ENCODE measurements around the gene RNASE2. TPM values are rescaled to one million over a fixed set of nuclear protein-coding genes. Genes with fewer than 3 reads are reported as not detected.
"Not testable (repeated sequence)": the region's sequence is repeated elsewhere in the genome, so short reads cannot be mapped to it uniquely, and the experiment has no call there.

RNASE2 gene
- not detected in 2 replicates for total RNA-seq
- long read RNA-seq = 0 reads

DNA sequence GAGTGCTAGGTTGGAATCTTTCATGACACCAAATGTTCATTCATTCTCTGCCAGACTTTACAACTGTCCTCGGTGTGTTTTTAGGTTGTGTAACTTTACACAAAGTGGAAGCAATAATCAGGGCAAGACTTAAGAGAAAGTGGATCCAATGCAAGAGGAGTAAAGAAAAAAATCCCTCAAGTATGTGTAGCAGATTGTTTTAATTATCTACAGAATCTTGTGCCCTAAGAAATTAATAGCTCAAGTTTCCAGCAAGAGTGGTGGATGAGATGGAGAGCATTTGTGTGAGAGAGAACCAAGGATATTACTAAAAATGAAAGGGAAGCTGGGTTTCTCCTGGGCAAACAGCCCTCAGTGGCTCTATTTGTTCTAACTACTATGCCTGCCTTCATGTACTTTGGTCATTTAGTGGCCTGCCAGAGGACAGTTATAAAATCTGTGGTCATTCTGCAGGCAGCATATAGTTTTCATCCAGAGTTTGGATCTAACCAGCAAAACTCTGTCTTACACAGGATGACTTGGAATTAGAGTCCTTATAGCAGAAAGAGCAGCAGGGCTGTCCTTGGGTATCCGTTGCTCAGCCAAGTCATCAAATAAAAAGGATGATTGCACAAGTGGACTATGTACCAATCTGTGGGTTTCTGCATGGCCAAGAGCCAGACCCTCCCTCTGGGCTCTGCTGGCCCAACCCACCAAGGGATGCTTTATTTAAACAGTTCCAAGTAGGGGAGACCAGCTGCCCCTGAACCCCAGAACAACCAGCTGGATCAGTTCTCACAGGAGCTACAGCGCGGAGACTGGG is at the start of gene RNASE2:
Gene RNASE2 (plus strand): TSS at position 752 of the 802 bp plus-strand sequence. CDS start 285 bp downstream, outside the sequence.
- not testable (repeated sequence) for H3K4me3 Mint-ChIP-seq (ENCODE audit: low read depth); H3K4me1 Mint-ChIP-seq (ENCODE audit: low read depth); H3K36me3 Mint-ChIP-seq (ENCODE audit: insufficient read depth); DNase-seq (ENCODE audit: low spot score, unreplicated experiment); H3K9me3 Mint-ChIP-seq (ENCODE audit: low read depth); H3K27ac Mint-ChIP-seq
- peaks cover 20% of the 10 kb centered on the region for H3K27me3 Mint-ChIP-seq

DNA sequence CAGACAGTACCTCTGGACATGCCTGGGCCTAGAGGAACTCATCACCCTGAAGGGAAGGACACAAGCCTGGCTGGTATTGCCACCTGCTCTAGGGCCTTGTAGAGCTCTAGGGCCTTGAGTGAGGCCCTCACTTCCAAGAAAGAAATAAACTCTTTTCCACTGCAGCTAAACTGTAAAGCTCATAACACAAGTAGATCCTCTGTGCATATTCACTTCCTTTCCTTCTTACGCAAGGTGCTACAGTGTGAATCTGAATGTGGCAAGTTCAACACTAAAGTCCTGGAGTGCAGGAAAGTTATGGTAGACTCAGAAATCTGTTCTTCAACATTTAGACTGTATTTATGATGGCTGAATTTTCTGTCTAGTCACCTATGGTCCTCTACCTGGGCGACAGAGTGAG is 49.6 kb upstream of the RNASE2 start:
- H3K4me3 Mint-ChIP-seq (ENCODE audit: low read depth) = no peak overlapping the region
- H3K4me1 Mint-ChIP-seq (ENCODE audit: low read depth) = no peaks in the 10 kb centered on the region
- H3K9me3 Mint-ChIP-seq (ENCODE audit: low read depth) = no peaks in the 10 kb centered on the region
- no peak overlapping the region for H3K27ac Mint-ChIP-seq
- no peaks in the 10 kb centered on the region for H3K27me3 Mint-ChIP-seq
- DNase-seq (ENCODE audit: low spot score, unreplicated experiment) = no peak
- H3K36me3 Mint-ChIP-seq (ENCODE audit: insufficient read depth) = no peaks in the 10 kb centered on the region
- TF ChIP-seq, protein P1, sequence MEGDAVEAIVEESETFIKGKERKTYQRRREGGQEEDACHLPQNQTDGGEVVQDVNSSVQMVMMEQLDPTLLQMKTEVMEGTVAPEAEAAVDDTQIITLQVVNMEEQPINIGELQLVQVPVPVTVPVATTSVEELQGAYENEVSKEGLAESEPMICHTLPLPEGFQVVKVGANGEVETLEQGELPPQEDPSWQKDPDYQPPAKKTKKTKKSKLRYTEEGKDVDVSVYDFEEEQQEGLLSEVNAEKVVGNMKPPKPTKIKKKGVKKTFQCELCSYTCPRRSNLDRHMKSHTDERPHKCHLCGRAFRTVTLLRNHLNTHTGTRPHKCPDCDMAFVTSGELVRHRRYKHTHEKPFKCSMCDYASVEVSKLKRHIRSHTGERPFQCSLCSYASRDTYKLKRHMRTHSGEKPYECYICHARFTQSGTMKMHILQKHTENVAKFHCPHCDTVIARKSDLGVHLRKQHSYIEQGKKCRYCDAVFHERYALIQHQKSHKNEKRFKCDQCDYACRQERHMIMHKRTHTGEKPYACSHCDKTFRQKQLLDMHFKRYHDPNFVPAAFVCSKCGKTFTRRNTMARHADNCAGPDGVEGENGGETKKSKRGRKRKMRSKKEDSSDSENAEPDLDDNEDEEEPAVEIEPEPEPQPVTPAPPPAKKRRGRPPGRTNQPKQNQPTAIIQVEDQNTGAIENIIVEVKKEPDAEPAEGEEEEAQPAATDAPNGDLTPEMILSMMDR (IDR thresholded peaks at IDR 0.05; ENCODE audit: unreplicated experiment) = no peak

DNA sequence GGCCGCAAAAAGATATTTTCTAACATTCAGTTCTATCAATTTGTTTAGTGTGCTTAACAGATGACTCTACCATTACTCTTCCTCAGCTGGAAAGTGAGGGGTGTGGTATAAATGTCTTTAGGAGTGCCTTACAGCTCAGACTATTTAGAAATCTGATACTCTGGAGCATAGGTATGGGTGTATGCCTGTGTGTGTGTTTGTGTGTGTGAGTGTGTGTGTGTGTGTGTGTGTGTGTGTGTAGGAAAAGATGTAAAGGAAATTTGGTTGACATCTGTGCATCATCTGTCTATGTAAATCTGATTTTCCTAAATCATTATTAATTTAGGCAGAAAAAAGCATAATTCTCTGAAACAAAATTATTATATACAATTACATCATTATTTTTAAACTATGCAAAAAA is 48.1 kb upstream of the RNASE2 start:
- H3K4me1 Mint-ChIP-seq (ENCODE audit: low read depth) = no peaks in the 10 kb centered on the region
- TF ChIP-seq, protein P1 (IDR thresholded peaks at IDR 0.05; ENCODE audit: unreplicated experiment) = no peak
- H3K27me3 Mint-ChIP-seq = no peaks in the 10 kb centered on the region
- H3K4me3 Mint-ChIP-seq (ENCODE audit: low read depth) = no peak overlapping the region
- DNase-seq (ENCODE audit: low spot score, unreplicated experiment) = no peak
- no peaks in the 10 kb centered on the region for H3K9me3 Mint-ChIP-seq (ENCODE audit: low read depth)
- H3K36me3 Mint-ChIP-seq (ENCODE audit: insufficient read depth) = no peaks in the 10 kb centered on the region
- peak overlapping the region; percentile 76 for H3K27ac Mint-ChIP-seq

DNA sequence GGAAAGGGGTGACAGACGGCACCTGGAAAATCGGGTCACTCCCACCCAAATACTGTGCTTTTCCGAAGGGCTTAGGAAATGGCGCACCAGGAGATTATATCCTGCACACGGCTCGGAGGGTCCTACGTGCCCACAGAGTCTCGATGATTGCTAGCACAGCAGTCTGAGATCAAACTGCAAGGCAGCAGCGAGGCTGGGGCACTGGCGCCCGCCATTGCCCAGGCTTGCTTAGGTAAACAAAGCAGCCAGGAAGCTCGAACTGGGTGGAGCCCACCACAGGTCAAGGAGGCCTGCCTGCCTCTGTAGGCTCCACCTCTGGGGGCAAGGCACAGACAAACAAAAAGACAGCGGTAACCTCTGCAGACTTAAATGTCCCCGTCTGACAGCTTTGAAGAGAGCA is 44.5 kb upstream of the RNASE2 start:
- H3K4me3 Mint-ChIP-seq (ENCODE audit: low read depth); H3K36me3 Mint-ChIP-seq (ENCODE audit: insufficient read depth); H3K27ac Mint-ChIP-seq; DNase-seq (ENCODE audit: low spot score, unreplicated experiment); H3K9me3 Mint-ChIP-seq (ENCODE audit: low read depth); H3K27me3 Mint-ChIP-seq; H3K4me1 Mint-ChIP-seq (ENCODE audit: low read depth): not testable (repeated sequence)

DNA sequence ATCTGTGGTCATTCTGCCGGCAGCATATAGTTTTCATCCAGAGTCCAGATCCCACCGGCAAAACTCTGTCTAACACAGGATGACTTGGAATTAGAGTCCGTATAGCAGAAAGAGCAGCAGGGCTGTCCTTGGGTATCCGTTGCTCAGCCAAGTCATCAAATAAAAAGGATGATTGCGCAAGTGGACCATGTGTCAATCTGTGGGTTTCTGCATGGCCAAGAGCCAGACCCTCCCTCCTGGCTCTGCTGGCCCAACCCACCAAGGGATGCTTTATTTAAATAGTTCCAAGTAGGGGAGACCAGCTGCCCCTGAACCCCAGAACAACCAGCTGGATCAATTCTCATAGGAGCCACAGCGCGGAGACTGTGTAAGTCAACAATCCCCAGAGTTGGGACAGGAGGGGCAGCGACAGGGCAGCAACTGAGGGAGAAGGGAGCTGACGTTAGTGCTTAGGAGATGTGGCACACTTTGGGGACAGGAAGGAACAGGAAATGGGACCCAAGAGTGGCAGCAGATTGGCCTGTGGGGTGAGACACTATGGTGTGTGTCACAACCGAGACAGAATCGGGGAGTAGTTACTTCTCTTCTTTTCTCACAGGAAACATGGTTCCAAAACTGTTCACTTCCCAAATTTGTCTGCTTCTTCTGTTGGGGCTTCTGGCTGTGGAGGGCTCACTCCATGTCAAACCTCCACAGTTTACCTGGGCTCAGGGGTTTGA is 36.1 kb upstream of the RNASE2 start:
- not testable (repeated sequence) for H3K4me1 Mint-ChIP-seq (ENCODE audit: low read depth); H3K27ac Mint-ChIP-seq; H3K36me3 Mint-ChIP-seq (ENCODE audit: insufficient read depth); H3K9me3 Mint-ChIP-seq (ENCODE audit: low read depth); H3K4me3 Mint-ChIP-seq (ENCODE audit: low read depth); DNase-seq (ENCODE audit: low spot score, unreplicated experiment)
- peaks cover 46% of the 10 kb centered on the region for H3K27me3 Mint-ChIP-seq

DNA sequence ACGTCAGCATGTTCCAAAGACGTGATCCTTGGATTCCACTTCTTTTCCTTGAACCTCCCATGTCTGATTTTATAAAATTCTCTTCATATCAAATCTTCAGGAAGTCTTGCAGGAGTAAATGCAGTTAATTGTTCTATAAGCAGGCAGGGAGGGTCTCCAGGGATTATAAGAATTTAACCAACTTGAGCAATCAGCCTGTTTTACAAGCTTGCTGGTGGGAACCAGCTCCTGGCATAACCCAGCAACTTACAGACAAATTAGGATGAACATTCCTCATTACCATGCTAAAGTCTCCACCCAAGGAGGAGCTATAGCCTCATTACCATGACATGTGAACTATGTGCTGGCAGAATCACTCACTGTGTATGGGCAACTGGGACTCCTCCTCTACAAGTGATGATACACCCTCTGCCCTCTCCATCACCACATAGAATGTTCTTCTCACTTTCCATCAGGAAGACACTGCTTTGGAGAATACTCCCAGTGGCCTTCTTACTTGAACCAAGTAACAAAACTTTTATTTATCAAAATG is 31.5 kb upstream of the RNASE2 start:
- DNase-seq (ENCODE audit: low spot score, unreplicated experiment); H3K36me3 Mint-ChIP-seq (ENCODE audit: insufficient read depth); H3K9me3 Mint-ChIP-seq (ENCODE audit: low read depth); H3K4me1 Mint-ChIP-seq (ENCODE audit: low read depth); H3K27ac Mint-ChIP-seq; H3K4me3 Mint-ChIP-seq (ENCODE audit: low read depth): not testable (repeated sequence)
- H3K27me3 Mint-ChIP-seq = peaks cover 39% of the 10 kb centered on the region

DNA sequence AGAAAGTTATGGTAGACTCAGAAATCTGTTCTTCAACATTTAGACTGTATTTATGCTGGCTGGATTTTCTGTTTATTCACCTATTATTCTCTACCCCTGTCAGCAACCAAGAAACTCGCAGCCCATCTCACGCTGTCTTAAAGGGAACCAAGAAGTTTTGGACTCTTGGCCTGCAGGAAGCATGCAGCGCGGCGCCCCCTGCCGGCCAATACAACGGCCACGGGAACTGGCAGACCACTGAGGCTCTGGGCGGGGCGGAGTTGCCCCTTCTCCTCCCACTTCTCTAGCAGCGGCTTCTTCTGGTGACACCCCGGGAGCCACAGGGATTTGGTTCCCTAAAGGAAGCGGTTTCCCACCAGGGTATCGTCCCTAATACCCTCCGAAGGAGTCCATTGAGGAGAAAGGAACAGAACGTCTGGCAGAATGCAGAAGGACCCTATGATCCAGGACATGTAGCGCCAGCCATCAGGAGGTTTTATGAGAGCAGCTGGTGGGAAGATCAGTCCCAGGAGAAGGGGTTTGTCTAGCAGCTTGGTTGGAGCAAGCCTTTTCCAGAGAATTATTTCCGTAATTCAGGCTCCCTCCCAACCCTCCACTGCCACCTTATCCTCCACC is 21.0 kb upstream of the RNASE2 start:
- TF ChIP-seq, protein P1 (IDR thresholded peaks at IDR 0.05; ENCODE audit: unreplicated experiment) = peak; percentile 71
- DNase-seq (ENCODE audit: low spot score, unreplicated experiment) = peak; percentile 47
- no peak overlapping the region for H3K4me3 Mint-ChIP-seq (ENCODE audit: low read depth)
- no peaks in the 10 kb centered on the region for H3K4me1 Mint-ChIP-seq (ENCODE audit: low read depth)
- H3K27me3 Mint-ChIP-seq = peaks cover 23% of the 10 kb centered on the region
- no peaks in the 10 kb centered on the region for H3K36me3 Mint-ChIP-seq (ENCODE audit: insufficient read depth)
- H3K9me3 Mint-ChIP-seq (ENCODE audit: low read depth) = no peaks in the 10 kb centered on the region
- no peak overlapping the region for H3K27ac Mint-ChIP-seq

Measured in progenitor cell of endocrine pancreas (in vitro differentiated cells).